HepG2 (cell line): ENCODE data around the gene MBTD1. TPM values are rescaled to one million over a fixed set of nuclear protein-coding genes. Genes with fewer than 3 reads are reported as not detected.
A peak's percentile ranks its signal among the peaks of the same experiment; 100 is the strongest.

Experiments
- ATAC-seq: fragments of 200-7000 bp; cut with Tn5 transposase; 3 replicates; pipeline ENCODE4 v1.9.1; 2020; ENCODE audit warnings: mild to moderate bottlenecking, moderate library complexity
- BruUV-seq: library from RNA; stranded (reverse); fragments of 400-500 nt; replicated peaks from 2 replicates; lab custom pipeline; 2021; lab: Mats Ljungman, UMichigan
- CTCF ChIA-PET: fragments of 300-600 bp; formaldehyde crosslinking; extraction: SDS; loops from one replicate; lab custom pipeline; 2021; ENCODE audit warnings: low total read pairs, inconsistent platforms, low intra/inter-chr PET ratio; lab: Yijun Ruan, JAX
- POLR2A ChIA-PET: fragments of 350-600 bp; sonication (Branson Sonifier 250); formaldehyde crosslinking; loops from one replicate; lab custom pipeline; 2020; ENCODE audit warnings: antibody characterized with exemption, inconsistent platforms; lab: Yijun Ruan, JAX
- DNase-seq: peaks from one replicate; pipeline ENCODE4 v3.0.0-alpha.2; 2015; ENCODE audit warnings: low spot score
- FAIRE-seq: peaks from 3 replicates; lab custom pipeline; 2011; peaks lifted over from hg19 to GRCh38; lab: Jason Lieb, UNC
- H2AFZ ChIP-seq: one replicate; pipeline ENCODE4 v1.6.1; 2011; ENCODE audit warnings: low read length, inconsistent platforms
- H3K27ac ChIP-seq: fragments of 300-600 bp; 3 replicates; pipeline ENCODE4 v1.8.0; 2011; ENCODE audit warnings: mixed run types, mild to moderate bottlenecking, mixed read lengths, low read length, inconsistent platforms; ENCODE audit not compliant: insufficient read depth; ENCODE audit errors: extremely low read length
- H3K27me3 ChIP-seq, 2 experiments: fragments of 200-600 bp in 1 of 2; 2 replicates in 1 of 2; 3 replicates in 1 of 2; pipeline versions ENCODE4 v1.6.0 to v1.8.0; 2011; ENCODE audit warnings: low read length in 2 of 2, mild to moderate bottlenecking in 2 of 2, moderate library complexity in 2 of 2, inconsistent platforms in 1 of 2; ENCODE audit not compliant: insufficient read depth in 2 of 2, control insufficient read depth in 1 of 2
- H3K36me3 ChIP-seq, 2 experiments: fragments of 200-600 bp in 1 of 2; replicated peaks in 1 of 2; 2 replicates in 1 of 2; 3 replicates in 1 of 2; pipeline versions ENCODE4 v1.5.1 to v1.8.0; 2011; ENCODE audit warnings: low read length in 2 of 2, inconsistent platforms in 1 of 2; ENCODE audit not compliant: insufficient read depth in 2 of 2, control insufficient read depth in 1 of 2
- H3K4me1 ChIP-seq: 2 replicates; pipeline ENCODE4 v1.5.1; 2012; ENCODE audit warnings: low read length, inconsistent platforms; ENCODE audit not compliant: insufficient read depth
- H3K4me2 ChIP-seq: 2 replicates; pipeline ENCODE4 v1.6.0; 2011; ENCODE audit warnings: low read depth, low read length, inconsistent platforms
- H3K4me3 ChIP-seq, 3 experiments: fragments of 200-600 bp in 1 of 3; sonication (generic), shearing (Covaris generic) in 1 of 3; replicated peaks in 1 of 3; 2 replicates each; pipeline ENCODE4 v1.5.1; 2011 to 2016; ENCODE audit warnings: low read length in 3 of 3, inconsistent platforms in 2 of 3, low read depth in 2 of 3, mild to moderate bottlenecking in 2 of 3, control low read depth in 1 of 3, mixed read lengths in 1 of 3; ENCODE audit not compliant: insufficient read depth in 1 of 3
- H3K79me2 ChIP-seq: one replicate; pipeline ENCODE4 v1.6.1; 2011; ENCODE audit warnings: low read length, inconsistent platforms; ENCODE audit not compliant: insufficient read depth
- H3K9ac ChIP-seq: 2 replicates; pipeline ENCODE4 v1.6.0; 2011; ENCODE audit warnings: mild to moderate bottlenecking, low read depth, low read length, inconsistent platforms; ENCODE audit not compliant: insufficient read depth
- H3K9me3 ChIP-seq: 2 replicates; pipeline ENCODE4 v1.5.1; 2012; ENCODE audit warnings: mild to moderate bottlenecking, low read length
- H4K20me1 ChIP-seq: 2 replicates; pipeline ENCODE4 v1.6.0; 2011; ENCODE audit warnings: inconsistent platforms, mild to moderate bottlenecking, low read length, moderate library complexity; ENCODE audit not compliant: insufficient read depth
- IRX3 ChIP-seq: sonication (generic); formaldehyde crosslinking; IDR thresholded peaks from 2 replicates; pipeline ENCODE4 v1.8.1; 2023; ENCODE audit warnings: mild to moderate bottlenecking, low read depth, missing genetic modification reagents, borderline replicate concordance
- KAT2B ChIP-seq: fragments of 150-350 bp; IDR thresholded peaks from 2 replicates; pipeline ENCODE4 v1.6.1; 2014; ENCODE audit warnings: low read depth, low read length, borderline replicate concordance
- MAFF ChIP-seq: IDR thresholded peaks from 2 replicates; pipeline ENCODE4 v1.6.1; 2011; ENCODE audit warnings: low read depth, low read length, improper control_type of control experiment
- MAFK ChIP-seq, 2 experiments: IDR thresholded peaks in 1 of 2; conservative IDR thresholded peaks in 1 of 2; 2 replicates each; pipeline ENCODE4 v1.6.1; 2011; ENCODE audit warnings: improper control_type of control experiment in 2 of 2, low read length in 2 of 2
- MED13 ChIP-seq: sonication (generic); formaldehyde crosslinking; IDR thresholded peaks from 2 replicates; pipeline ENCODE4 v1.5.0; 2020; ENCODE audit warnings: missing genetic modification reagents
- RFX3 ChIP-seq: IDR thresholded peaks from 2 replicates; pipeline ENCODE4 v1.6.1; 2016; ENCODE audit warnings: missing biosample characterization, missing genetic modification reagents
- SIX1 ChIP-seq: sonication (generic); formaldehyde crosslinking; IDR thresholded peaks from 2 replicates; pipeline ENCODE4 v1.4.0; 2020; ENCODE audit warnings: missing genetic modification reagents, borderline replicate concordance
- TBP ChIP-seq: sonication (generic); formaldehyde crosslinking; IDR thresholded peaks from 2 replicates; pipeline ENCODE4 v1.5.0; 2020; ENCODE audit warnings: missing genetic modification reagents
- ZNF33B ChIP-seq: sonication (generic); formaldehyde crosslinking; IDR thresholded peaks from 2 replicates; pipeline ENCODE4 v1.5.1; 2020; ENCODE audit warnings: mild to moderate bottlenecking, missing genetic modification reagents
- ZNF343 ChIP-seq: sonication (generic); formaldehyde crosslinking; IDR thresholded peaks from 2 replicates; pipeline ENCODE4 v1.4.0; 2020; ENCODE audit warnings: mild to moderate bottlenecking, missing genetic modification reagents
- ZNF562 ChIP-seq: sonication (generic); formaldehyde crosslinking; IDR thresholded peaks from 2 replicates; pipeline ENCODE4 v1.8.0; 2022; ENCODE audit warnings: missing genetic modification reagents, borderline replicate concordance
- ZNF747 ChIP-seq: sonication (generic); formaldehyde crosslinking; IDR thresholded peaks from 2 replicates; pipeline ENCODE4 v1.8.1; 2023; ENCODE audit warnings: missing genetic modification reagents, mild to moderate bottlenecking, borderline replicate concordance
- ZNF761 ChIP-seq: sonication (generic); formaldehyde crosslinking; conservative IDR thresholded peaks from 2 replicates; pipeline ENCODE4 v1.4.0; 2020; ENCODE audit warnings: mild to moderate bottlenecking, missing genetic modification reagents
- WGBS: methylation state at CpG from one replicate; pipeline ENCODE4 v1.1.6; 2017; ENCODE audit warnings: low lambda C conversion rate; 5-methylcytosine and 5-hydroxymethylcytosine counted together
- in situ Hi-C: cut with HindIII; loops from 2 replicates; pipeline ENCODE4 v1.10.0; 2017; ENCODE audit warnings: low pct_unique_long_range_greater_than_20kb; ENCODE audit not compliant: extremely low pct_ligation_motif_present
- intact Hi-C: fragments of 100-400 bp; cut with micrococcal nuclease; formaldehyde crosslinking; loops from one replicate; pipeline ENCODE4 v1.10.0; 2022; ENCODE audit not compliant: unreplicated experiment
- polyA plus RNA-seq, 8 experiments: library from polyadenylated mRNA; depleted of rRNA in 3 of 8; stranded (reverse) in 7 of 8; unstranded in 1 of 8; fragments of >200 nt; fragmentation: Illumina TruSeq in 4 of 8; extraction: Trizol in 4 of 8; gene quantifications; 2 replicates each; pipeline versions ENCODE4 v1.2.1 to v1.2.3, GENCODE V29; 2011 to 2016; ENCODE audit warnings: low read depth in 4 of 8, missing spikeins in 1 of 8, mixed read lengths in 1 of 8; ENCODE audit not compliant: insufficient read depth in 1 of 8
- total RNA-seq, 5 experiments: library from RNA; depleted of rRNA; stranded (reverse); fragments of >200 nt; fragmentation: Illumina TruSeq; extraction: Trizol; gene quantifications; 2 replicates each; pipeline ENCODE4 v1.2.3, GENCODE V29; 2016; ENCODE audit warnings: low read depth in 1 of 5
- TF ChIP-seq, protein P1 (sequence below), 2 experiments: IDR thresholded peaks; 2 replicates each; pipeline ENCODE4 v1.6.1; 2011 to 2012; ENCODE audit warnings: low read length in 2 of 2, borderline replicate concordance in 1 of 2, low read depth in 1 of 2, mild to moderate bottlenecking in 1 of 2, moderate library complexity in 1 of 2
- TF ChIP-seq, protein P2 (sequence below): sonication (generic); formaldehyde crosslinking; IDR thresholded peaks from 2 replicates; pipeline ENCODE4 v1.5.0; 2020; ENCODE audit warnings: missing genetic modification reagents

MBTD1 gene
- total and polyA plus RNA-seq, 2 of the 13 experiments (the other 11 are each of a cell fraction or from before 2014, with no cell fraction given), result 20.9 TPM

DNA sequence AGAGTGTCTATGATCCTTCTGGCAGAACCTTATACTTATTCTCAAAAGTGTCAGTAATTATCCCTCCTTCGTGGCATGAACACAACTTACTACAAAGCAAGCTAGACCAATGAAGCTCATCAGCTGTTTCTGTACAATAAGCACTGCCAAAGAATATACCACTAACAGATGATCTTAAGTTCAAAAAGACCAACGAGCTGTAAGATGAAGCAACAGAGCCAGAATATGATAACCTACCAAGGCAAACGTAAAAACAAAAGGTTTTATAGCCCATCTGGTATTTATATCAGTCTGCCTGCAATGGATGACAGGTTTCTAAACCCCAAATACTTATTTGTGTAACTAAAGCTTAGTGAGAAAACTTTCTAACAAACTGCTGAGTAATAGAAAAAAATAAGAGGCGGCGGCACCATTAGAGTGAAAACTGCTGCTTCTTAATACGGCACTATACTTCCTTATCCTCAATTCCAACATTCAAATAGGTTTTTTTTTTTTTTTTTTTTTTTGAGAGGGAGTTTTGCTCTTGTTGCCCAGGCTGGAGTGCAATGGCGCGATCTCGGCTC lies 71.5 kb downstream of the MBTD1 start:
- no peaks in the 10 kb centered on the region for H3K9me3 ChIP-seq
- ATAC-seq (no peak), FAIRE-seq (no peak), DNase-seq (no peak)
- H3K4me3 ChIP-seq, result no peak overlapping the region
- no peak overlapping the region for H3K9ac ChIP-seq
- H2AFZ ChIP-seq, result no peak overlapping the region
- intact Hi-C loops, result no loop called here
- H4K20me1 ChIP-seq, result no peaks in the 10 kb centered on the region
- in situ Hi-C loops, result no loop called here
- no TSS peak for BruUV-seq
- POLR2A ChIA-PET, result no interaction called here
- peaks cover 18 to 69% of the 10 kb centered on the region in 2 experiments for H3K36me3 ChIP-seq
- CTCF ChIA-PET, result no interaction called here
- no peaks in the 10 kb centered on the region for H3K27me3 ChIP-seq
- H3K79me2 ChIP-seq, result no peaks in the 10 kb centered on the region
- no peak overlapping the region for H3K4me2 ChIP-seq
- WGBS, result 95% methylated on average over 9 of the region's 9 CpGs
- H3K27ac ChIP-seq, result no peak overlapping the region
- peaks cover 10% of the 10 kb centered on the region for H3K4me1 ChIP-seq
- TF ChIP-seq MAFK (conservative IDR thresholded peaks at IDR 0.05 in 1 of 2, IDR thresholded peaks at IDR 0.05 in 1 of 2; ENCODE audit: low read length in 2 of 2), result peak; percentile 49 to 80; a peak in 3 of 4 replicates
- TF ChIP-seq ZNF761 (CRISPR knock-in tag), result no peak
- TF ChIP-seq ZNF562 (CRISPR knock-in tag), result no peak
- TF ChIP-seq MAFF, result peak; percentile 52; the same call in 1 of the 2 replicates
- no peak for TF ChIP-seq KAT2B
- no peak for TF ChIP-seq ZNF343 (CRISPR knock-in tag)
- TF ChIP-seq SIX1 (CRISPR knock-in tag), result no peak
- no peak for TF ChIP-seq TBP (CRISPR knock-in tag)
- TF ChIP-seq ZNF747 (CRISPR knock-in tag), result no peak
- TF ChIP-seq RFX3 (CRISPR knock-in tag), result no peak
- no peak for TF ChIP-seq MED13 (CRISPR knock-in tag)
- TF ChIP-seq, protein P1, sequence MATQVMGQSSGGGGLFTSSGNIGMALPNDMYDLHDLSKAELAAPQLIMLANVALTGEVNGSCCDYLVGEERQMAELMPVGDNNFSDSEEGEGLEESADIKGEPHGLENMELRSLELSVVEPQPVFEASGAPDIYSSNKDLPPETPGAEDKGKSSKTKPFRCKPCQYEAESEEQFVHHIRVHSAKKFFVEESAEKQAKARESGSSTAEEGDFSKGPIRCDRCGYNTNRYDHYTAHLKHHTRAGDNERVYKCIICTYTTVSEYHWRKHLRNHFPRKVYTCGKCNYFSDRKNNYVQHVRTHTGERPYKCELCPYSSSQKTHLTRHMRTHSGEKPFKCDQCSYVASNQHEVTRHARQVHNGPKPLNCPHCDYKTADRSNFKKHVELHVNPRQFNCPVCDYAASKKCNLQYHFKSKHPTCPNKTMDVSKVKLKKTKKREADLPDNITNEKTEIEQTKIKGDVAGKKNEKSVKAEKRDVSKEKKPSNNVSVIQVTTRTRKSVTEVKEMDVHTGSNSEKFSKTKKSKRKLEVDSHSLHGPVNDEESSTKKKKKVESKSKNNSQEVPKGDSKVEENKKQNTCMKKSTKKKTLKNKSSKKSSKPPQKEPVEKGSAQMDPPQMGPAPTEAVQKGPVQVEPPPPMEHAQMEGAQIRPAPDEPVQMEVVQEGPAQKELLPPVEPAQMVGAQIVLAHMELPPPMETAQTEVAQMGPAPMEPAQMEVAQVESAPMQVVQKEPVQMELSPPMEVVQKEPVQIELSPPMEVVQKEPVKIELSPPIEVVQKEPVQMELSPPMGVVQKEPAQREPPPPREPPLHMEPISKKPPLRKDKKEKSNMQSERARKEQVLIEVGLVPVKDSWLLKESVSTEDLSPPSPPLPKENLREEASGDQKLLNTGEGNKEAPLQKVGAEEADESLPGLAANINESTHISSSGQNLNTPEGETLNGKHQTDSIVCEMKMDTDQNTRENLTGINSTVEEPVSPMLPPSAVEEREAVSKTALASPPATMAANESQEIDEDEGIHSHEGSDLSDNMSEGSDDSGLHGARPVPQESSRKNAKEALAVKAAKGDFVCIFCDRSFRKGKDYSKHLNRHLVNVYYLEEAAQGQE (IDR thresholded peaks at IDR 0.05; ENCODE audit: borderline replicate concordance in 1 of 2, low read depth in 1 of 2, low read length in 2 of 2), result no peak
- no peak for TF ChIP-seq ZNF33B (CRISPR knock-in tag)
- TF ChIP-seq IRX3 (CRISPR knock-in tag), result no peak
- TF ChIP-seq, protein P2, sequence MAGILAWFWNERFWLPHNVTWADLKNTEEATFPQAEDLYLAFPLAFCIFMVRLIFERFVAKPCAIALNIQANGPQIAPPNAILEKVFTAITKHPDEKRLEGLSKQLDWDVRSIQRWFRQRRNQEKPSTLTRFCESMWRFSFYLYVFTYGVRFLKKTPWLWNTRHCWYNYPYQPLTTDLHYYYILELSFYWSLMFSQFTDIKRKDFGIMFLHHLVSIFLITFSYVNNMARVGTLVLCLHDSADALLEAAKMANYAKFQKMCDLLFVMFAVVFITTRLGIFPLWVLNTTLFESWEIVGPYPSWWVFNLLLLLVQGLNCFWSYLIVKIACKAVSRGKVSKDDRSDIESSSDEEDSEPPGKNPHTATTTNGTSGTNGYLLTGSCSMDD, result no peak
